HepG2 (cell line): Measurements from ENCODE around the gene SFI1. TPM values are rescaled to one million over a fixed set of nuclear protein-coding genes. Genes with fewer than 3 reads are reported as not detected.

Experiments
- HOXA3 ChIP-seq: sonication (generic); formaldehyde crosslinking; IDR thresholded peaks from 2 replicates; pipeline ENCODE4 v1.5.0; 2020; ENCODE audit warnings: missing genetic modification reagents
- HOXD1 ChIP-seq: sonication (generic); formaldehyde crosslinking; IDR thresholded peaks from 2 replicates; pipeline ENCODE4 v1.5.0; 2020; ENCODE audit warnings: missing genetic modification reagents
- KDM6A ChIP-seq: IDR thresholded peaks from 2 replicates; pipeline ENCODE4 v1.6.1; 2016; ENCODE audit warnings: low read depth
- NAIF1 ChIP-seq: sonication (generic); formaldehyde crosslinking; IDR thresholded peaks from 2 replicates; pipeline ENCODE4 v1.5.0; 2020; ENCODE audit warnings: mild to moderate bottlenecking, missing genetic modification reagents, borderline replicate concordance
- NFKBIZ ChIP-seq: IDR thresholded peaks from 2 replicates; pipeline ENCODE4 v1.6.1; 2018; ENCODE audit warnings: missing genetic modification reagents, missing compliant biosample characterization
- SOX13 ChIP-seq, 3 experiments: fragments of 450-650 bp in 1 of 3; sonication (generic) in 1 of 3; formaldehyde crosslinking in 1 of 3; IDR thresholded peaks in 2 of 3; conservative IDR thresholded peaks in 1 of 3; 2 replicates each; pipeline versions ENCODE4 v1.5.0 to v1.6.1; 2016 to 2020; ENCODE audit warnings: antibody characterized with exemption in 1 of 3, mild to moderate bottlenecking in 1 of 3, missing compliant biosample characterization in 1 of 3, missing genetic modification reagents in 1 of 3, moderate library complexity in 1 of 3
- SSRP1 ChIP-seq: IDR thresholded peaks from 2 replicates; pipeline ENCODE4 v1.6.1; 2016; ENCODE audit warnings: control low read depth
- STAT5B ChIP-seq: sonication (generic); formaldehyde crosslinking; IDR thresholded peaks from 2 replicates; pipeline ENCODE4 v1.4.0; 2020; ENCODE audit warnings: missing genetic modification reagents
- ZBTB7B ChIP-seq: sonication (generic); formaldehyde crosslinking; IDR thresholded peaks from 2 replicates; pipeline ENCODE4 v1.4.0; 2020; ENCODE audit warnings: missing genetic modification reagents
- ZFP62 ChIP-seq: sonication (generic); formaldehyde crosslinking; IDR thresholded peaks from 2 replicates; pipeline ENCODE4 v1.4.0; 2020; ENCODE audit warnings: missing genetic modification reagents
- ZNF230 ChIP-seq: sonication (generic); formaldehyde crosslinking; IDR thresholded peaks from 2 replicates; pipeline ENCODE4 v1.4.0; 2020; ENCODE audit warnings: mild to moderate bottlenecking, missing genetic modification reagents
- ZNF251 ChIP-seq: sonication (generic); formaldehyde crosslinking; IDR thresholded peaks from 2 replicates; pipeline ENCODE4 v1.9.0; 2021; ENCODE audit warnings: mild to moderate bottlenecking, missing genetic modification reagents
- polyA plus RNA-seq, 8 experiments: library from polyadenylated mRNA; depleted of rRNA in 3 of 8; stranded (reverse) in 7 of 8; unstranded in 1 of 8; fragments of >200 nt; fragmentation: Illumina TruSeq in 4 of 8; extraction: Trizol in 4 of 8; gene quantifications; 2 replicates each; pipeline versions ENCODE4 v1.2.1 to v1.2.3, GENCODE V29; 2011 to 2016; ENCODE audit warnings: low read depth in 4 of 8, missing spikeins in 1 of 8, mixed read lengths in 1 of 8; ENCODE audit not compliant: insufficient read depth in 1 of 8
- total RNA-seq, 5 experiments: library from RNA; depleted of rRNA; stranded (reverse); fragments of >200 nt; fragmentation: Illumina TruSeq; extraction: Trizol; gene quantifications; 2 replicates each; pipeline ENCODE4 v1.2.3, GENCODE V29; 2016; ENCODE audit warnings: low read depth in 1 of 5
- TF ChIP-seq, protein P1 (sequence below): sonication (generic); formaldehyde crosslinking; IDR thresholded peaks from 2 replicates; pipeline ENCODE4 v1.5.1; 2020; ENCODE audit warnings: mild to moderate bottlenecking, missing genetic modification reagents, moderate library complexity
- TF ChIP-seq, protein P2 (sequence below): sonication (generic); formaldehyde crosslinking; IDR thresholded peaks from 2 replicates; pipeline ENCODE4 v1.4.0; 2020; ENCODE audit warnings: mild to moderate bottlenecking, missing genetic modification reagents, borderline replicate concordance
- TF ChIP-seq, protein P3 (sequence below): sonication (generic); formaldehyde crosslinking; IDR thresholded peaks from one replicate; pipeline ENCODE4 v1.5.1; 2020; ENCODE audit warnings: mild to moderate bottlenecking, missing genetic modification reagents; ENCODE audit errors: not compliant biosample characterization

The SFI1 gene
- total and polyA plus RNA-seq, 2 of the 13 experiments (the other 11 are each of a cell fraction or from before 2014, with no cell fraction given): 20.5 to 40.1 TPM

DNA sequence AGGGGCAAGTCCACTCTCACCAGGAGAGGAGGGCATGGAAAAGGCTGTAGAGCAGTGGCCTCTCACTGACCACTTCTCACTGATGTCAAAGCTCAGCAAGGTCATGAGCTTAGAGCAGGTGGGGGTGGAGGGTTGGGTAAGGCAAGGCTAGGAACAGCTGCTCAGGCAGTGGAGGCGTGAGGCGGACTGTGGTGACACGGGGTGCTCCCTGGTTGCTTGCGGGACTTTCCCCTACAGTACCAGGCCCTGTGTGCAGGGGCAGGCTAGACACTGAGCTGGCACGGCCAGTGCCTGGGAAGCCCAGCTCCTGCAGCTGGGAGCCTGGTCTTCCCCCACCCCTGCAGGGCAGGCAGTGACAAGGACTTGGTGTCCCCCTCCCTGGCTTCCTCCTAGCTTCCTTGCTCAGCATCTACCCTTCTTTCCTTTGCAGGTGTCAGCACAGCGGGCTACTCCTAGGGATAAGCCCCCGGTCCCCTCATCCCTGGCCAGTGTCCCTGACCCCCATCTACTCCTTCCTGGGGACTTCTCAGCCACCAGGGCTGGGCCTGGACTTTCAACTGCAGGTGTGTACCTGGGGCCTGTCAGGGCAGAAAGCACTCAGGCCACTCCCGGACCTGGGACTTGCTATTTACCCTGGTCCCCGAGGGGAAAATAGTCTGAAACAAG is 120.1 kb downstream of the SFI1 start (continued):
- TF ChIP-seq, protein P1, sequence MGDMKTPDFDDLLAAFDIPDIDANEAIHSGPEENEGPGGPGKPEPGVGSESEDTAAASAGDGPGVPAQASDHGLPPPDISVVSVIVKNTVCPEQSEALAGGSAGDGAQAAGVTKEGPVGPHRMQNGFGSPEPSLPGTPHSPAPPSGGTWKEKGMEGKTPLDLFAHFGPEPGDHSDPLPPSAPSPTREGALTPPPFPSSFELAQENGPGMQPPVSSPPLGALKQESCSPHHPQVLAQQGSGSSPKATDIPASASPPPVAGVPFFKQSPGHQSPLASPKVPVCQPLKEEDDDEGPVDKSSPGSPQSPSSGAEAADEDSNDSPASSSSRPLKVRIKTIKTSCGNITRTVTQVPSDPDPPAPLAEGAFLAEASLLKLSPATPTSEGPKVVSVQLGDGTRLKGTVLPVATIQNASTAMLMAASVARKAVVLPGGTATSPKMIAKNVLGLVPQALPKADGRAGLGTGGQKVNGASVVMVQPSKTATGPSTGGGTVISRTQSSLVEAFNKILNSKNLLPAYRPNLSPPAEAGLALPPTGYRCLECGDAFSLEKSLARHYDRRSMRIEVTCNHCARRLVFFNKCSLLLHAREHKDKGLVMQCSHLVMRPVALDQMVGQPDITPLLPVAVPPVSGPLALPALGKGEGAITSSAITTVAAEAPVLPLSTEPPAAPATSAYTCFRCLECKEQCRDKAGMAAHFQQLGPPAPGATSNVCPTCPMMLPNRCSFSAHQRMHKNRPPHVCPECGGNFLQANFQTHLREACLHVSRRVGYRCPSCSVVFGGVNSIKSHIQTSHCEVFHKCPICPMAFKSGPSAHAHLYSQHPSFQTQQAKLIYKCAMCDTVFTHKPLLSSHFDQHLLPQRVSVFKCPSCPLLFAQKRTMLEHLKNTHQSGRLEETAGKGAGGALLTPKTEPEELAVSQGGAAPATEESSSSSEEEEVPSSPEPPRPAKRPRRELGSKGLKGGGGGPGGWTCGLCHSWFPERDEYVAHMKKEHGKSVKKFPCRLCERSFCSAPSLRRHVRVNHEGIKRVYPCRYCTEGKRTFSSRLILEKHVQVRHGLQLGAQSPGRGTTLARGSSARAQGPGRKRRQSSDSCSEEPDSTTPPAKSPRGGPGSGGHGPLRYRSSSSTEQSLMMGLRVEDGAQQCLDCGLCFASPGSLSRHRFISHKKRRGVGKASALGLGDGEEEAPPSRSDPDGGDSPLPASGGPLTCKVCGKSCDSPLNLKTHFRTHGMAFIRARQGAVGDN (CRISPR knock-in tag): peak; percentile 74
- TF ChIP-seq KDM6A (no peak), SSRP1 (CRISPR knock-in tag) (peak; percentile 42; the same call in 1 of the 2 replicates), SOX13 (IDR thresholded peaks at IDR 0.05) (no peak), SOX13 (CRISPR knock-in tag; conservative IDR thresholded peaks at IDR 0.05 in 1 of 2, IDR thresholded peaks at IDR 0.05 in 1 of 2) (no peak), ZFP62 (CRISPR knock-in tag) (no peak), ZBTB7B (CRISPR knock-in tag) (0 out of 2 replicates have a peak, but pooled peaks have one; percentile 24), NAIF1 (CRISPR knock-in tag) (no peak), ZNF230 (CRISPR knock-in tag) (no peak), HOXD1 (CRISPR knock-in tag) (no peak), STAT5B (no peak), HOXA3 (CRISPR knock-in tag) (0 out of 2 replicates have a peak, but pooled peaks have one; percentile 30), NFKBIZ (CRISPR knock-in tag) (no peak), ZNF251 (CRISPR knock-in tag) (no peak)
- TF ChIP-seq, protein P2, sequence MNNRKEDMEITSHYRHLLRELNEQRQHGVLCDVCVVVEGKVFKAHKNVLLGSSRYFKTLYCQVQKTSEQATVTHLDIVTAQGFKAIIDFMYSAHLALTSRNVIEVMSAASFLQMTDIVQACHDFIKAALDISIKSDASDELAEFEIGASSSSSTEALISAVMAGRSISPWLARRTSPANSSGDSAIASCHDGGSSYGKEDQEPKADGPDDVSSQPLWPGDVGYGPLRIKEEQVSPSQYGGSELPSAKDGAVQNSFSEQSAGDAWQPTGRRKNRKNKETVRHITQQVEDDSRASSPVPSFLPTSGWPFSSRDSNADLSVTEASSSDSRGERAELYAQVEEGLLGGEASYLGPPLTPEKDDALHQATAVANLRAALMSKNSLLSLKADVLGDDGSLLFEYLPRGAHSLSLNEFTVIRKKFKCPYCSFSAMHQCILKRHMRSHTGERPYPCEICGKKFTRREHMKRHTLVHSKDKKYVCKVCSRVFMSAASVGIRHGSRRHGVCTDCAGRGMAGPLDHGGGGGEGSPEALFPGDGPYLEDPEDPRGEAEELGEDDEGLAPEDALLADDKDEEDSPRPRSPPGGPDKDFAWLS: no peak
- TF ChIP-seq, protein P3, sequence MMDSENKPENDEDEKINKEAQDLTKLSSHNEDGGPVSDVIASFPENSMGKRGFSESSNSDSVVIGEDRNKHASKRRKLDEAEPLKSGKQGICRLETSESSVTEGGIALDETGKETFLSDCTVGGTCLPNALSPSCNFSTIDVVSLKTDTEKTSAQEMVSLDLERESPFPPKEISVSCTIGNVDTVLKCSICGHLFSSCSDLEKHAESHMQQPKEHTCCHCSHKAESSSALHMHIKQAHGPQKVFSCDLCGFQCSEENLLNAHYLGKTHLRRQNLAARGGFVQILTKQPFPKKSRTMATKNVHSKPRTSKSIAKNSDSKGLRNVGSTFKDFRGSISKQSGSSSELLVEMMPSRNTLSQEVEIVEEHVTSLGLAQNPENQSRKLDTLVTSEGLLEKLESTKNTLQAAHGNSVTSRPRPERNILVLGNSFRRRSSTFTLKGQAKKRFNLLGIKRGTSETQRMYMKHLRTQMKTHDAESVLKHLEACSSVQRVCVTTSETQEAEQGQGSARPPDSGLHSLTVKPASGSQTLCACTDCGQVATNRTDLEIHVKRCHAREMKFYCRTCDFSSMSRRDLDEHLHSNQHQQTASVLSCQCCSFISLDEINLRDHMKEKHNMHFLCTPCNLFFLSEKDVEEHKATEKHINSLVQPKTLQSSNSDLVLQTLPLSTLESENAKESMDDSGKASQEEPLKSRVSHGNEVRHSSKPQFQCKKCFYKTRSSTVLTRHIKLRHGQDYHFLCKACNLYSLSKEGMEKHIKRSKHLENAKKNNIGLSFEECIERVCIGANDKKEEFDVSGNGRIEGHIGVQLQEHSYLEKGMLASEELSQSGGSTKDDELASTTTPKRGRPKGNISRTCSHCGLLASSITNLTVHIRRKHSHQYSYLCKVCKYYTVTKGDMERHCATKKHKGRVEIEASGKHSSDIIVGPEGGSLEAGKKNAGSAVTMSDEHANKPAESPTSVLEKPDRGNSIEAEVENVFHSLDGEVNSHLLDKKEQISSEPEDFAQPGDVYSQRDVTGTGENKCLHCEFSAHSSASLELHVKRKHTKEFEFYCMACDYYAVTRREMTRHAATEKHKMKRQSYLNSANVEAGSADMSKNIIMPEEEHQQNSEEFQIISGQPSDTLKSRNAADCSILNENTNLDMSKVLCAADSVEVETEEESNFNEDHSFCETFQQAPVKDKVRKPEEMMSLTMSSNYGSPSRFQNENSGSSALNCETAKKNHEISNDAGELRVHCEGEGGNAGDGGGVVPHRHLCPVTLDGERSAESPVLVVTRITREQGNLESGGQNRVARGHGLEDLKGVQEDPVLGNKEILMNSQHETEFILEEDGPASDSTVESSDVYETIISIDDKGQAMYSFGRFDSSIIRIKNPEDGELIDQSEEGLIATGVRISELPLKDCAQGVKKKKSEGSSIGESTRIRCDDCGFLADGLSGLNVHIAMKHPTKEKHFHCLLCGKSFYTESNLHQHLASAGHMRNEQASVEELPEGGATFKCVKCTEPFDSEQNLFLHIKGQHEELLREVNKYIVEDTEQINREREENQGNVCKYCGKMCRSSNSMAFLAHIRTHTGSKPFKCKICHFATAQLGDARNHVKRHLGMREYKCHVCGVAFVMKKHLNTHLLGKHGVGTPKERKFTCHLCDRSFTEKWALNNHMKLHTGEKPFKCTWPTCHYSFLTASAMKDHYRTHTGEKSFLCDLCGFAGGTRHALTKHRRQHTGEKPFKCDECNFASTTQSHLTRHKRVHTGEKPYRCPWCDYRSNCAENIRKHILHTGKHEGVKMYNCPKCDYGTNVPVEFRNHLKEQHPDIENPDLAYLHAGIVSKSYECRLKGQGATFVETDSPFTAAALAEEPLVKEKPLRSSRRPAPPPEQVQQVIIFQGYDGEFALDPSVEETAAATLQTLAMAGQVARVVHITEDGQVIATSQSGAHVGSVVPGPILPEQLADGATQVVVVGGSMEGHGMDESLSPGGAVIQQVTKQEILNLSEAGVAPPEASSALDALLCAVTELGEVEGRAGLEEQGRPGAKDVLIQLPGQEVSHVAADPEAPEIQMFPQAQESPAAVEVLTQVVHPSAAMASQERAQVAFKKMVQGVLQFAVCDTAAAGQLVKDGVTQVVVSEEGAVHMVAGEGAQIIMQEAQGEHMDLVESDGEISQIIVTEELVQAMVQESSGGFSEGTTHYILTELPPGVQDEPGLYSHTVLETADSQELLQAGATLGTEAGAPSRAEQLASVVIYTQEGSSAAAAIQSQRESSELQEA (CRISPR knock-in tag): no peak
